IPS-15b (cell line): ENCODE measurements around the gene PLS1.

Experiments
- H3K27me3 ChIP-seq: one replicate; pipeline ENCODE4 v1.6.1; 2013; ENCODE audit warnings: low read length; ENCODE audit not compliant: control insufficient read depth, insufficient read depth
- H3K36me3 ChIP-seq: one replicate; pipeline ENCODE4 v1.6.1; 2013; ENCODE audit warnings: low read length; ENCODE audit not compliant: control insufficient read depth, insufficient read depth
- H3K4me1 ChIP-seq: one replicate; pipeline ENCODE4 v1.6.1; 2013; ENCODE audit warnings: mild to moderate bottlenecking, low read length; ENCODE audit not compliant: control insufficient read depth, insufficient read depth
- H3K4me3 ChIP-seq: one replicate; pipeline ENCODE4 v1.5.1; 2013; ENCODE audit warnings: low read depth, low read length
- H3K9ac ChIP-seq: one replicate; pipeline ENCODE4 v1.6.1; 2013; ENCODE audit warnings: low read depth, mild to moderate bottlenecking, low read length
- H3K9me3 ChIP-seq: one replicate; pipeline ENCODE4 v1.6.1; 2013; ENCODE audit warnings: mild to moderate bottlenecking, low read length; ENCODE audit not compliant: control insufficient read depth, insufficient read depth

The PLS1 gene

DNA sequence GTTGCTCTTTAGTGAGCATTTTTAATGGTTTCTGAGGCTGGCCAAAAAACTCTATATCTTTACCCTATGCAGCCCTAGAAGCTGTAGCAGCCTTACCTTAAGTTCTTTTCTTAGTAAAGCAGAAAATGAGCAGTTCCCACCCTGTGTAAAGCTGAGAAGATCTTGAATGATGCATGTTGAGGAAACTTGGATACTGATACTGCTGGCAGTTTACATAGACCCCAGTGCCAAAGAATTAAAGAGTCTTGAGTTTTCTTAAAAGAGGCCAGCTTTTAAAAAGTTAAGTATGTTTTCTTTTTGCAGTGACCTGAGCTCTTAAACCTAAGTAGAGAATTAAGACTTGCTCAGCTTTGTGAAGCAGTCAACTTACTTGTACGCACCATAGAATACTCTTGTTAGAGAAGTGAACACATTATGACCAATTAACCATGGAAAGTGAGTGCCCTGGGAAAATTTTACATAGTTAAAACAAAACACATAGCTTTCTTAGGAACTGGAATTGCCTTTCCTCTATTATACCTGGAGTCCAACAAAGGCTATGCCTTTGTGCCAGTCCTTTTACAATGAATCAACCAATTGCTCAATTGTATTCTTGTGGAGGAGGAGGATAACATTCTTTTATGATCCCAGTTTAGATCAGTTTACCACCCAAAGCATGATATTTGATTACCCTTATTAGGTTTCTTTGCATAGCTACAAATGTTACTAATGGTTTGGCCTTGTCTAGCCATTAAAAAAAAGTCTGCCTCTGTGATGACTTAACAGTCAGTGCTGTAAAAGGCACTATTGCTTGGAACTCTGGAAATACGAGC is 28.4 kb downstream of the PLS1 start:
- Histone ChIP-seq H3K4me1 (no peaks in the 10 kb centered on the region), H3K36me3 (no peaks in the 10 kb centered on the region), H3K9ac (no peak overlapping the region), H3K9me3 (no peaks in the 10 kb centered on the region), H3K27me3 (no peaks in the 10 kb centered on the region), H3K4me3 (no peak overlapping the region)

DNA sequence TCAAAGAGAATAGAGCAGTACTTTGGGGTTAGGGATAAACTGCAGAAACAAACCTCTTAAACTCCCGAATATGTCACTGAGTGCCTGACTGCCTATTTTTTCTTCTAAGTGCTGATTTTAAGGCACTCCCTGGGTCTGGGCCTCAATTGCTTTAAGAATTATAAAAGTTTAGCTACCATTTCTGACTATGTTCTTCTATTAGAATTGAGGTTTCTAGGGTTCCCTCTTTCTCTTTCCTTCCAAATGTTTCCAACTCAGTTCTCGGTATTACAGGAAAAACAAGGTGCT is 28.9 kb downstream of the PLS1 start:
- Histone ChIP-seq H3K27me3 (no peaks in the 10 kb centered on the region), H3K9ac (no peak overlapping the region), H3K4me1 (no peaks in the 10 kb centered on the region)

DNA sequence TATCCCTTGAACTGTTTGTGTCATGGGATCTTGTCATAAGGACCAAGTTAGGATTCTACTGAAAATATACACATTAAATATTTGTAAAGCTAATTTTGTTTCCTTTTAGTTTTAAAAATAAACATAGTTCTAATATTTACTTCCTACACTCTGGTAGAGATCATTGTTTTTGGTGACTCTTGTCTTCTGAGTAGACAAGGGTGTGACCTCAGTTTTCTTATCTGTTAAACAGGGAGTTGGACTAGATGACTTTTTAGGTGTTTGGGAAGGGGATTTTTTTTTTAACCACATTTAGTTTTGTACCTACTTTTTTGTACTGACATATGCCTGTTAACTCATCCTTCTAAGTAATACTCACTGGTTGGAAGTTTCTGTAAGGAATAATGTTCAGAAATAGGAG is 30.8 kb downstream of the PLS1 start:
- Histone ChIP-seq H3K4me1 (no peaks in the 10 kb centered on the region), H3K4me3 (no peak overlapping the region), H3K9me3 (no peaks in the 10 kb centered on the region), H3K27me3 (no peaks in the 10 kb centered on the region), H3K9ac (no peak overlapping the region), H3K36me3 (no peaks in the 10 kb centered on the region)

More for the DNA sequence above, 28.9 kb downstream of the PLS1 start:
- no peak overlapping the region for H3K4me3 ChIP-seq
- no peaks in the 10 kb centered on the region for H3K9me3 ChIP-seq
- H3K36me3 ChIP-seq, result no peaks in the 10 kb centered on the region

DNA sequence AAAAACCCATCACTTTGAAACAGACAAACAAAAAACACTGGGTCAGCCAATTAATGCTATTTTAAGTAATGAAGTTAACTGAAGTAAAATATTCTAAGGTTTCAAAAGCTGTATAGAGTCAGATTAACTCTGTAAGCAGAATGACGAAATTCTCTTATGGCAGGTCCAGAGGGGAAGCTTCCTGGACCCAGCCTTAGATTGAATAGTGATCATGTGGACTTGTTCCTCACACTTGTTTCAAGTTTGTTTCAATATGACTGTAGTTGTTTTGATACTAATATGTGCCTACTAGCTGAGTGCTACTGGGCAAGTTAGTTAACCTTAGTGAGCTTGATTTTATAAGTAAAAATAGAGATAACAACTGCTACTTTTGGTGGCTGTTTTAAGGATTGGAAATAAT is 32.6 kb downstream of the PLS1 start:
- no peaks in the 10 kb centered on the region for H3K36me3 ChIP-seq
- H3K4me3 ChIP-seq, result no peak overlapping the region
- H3K4me1 ChIP-seq, result no peaks in the 10 kb centered on the region
- H3K27me3 ChIP-seq, result no peaks in the 10 kb centered on the region
- H3K9ac ChIP-seq, result no peak overlapping the region
- H3K9me3 ChIP-seq, result no peaks in the 10 kb centered on the region

DNA sequence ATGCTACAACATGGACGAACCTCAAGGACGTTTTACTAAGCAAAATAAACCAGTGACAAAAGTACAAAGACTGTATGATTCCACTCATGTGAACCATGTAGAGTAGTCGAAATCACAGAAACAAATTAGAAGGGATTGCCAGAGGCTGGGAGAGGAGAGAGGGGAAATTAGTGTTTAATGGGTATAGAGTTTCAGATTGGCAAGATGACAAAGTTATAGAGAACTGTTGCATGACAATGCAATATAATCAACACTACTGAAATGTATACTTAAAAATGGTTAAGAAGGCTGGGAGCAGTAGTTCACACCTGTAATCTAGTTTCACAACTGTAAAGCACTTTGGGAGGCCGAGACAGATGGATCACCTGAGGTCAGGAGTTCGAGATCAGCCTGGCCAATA is 36.9 kb downstream of the PLS1 start:
- no peaks in the 10 kb centered on the region for H3K9me3 ChIP-seq
- no peak overlapping the region for H3K4me3 ChIP-seq
- H3K4me1 ChIP-seq, result no peaks in the 10 kb centered on the region
- H3K27me3 ChIP-seq, result no peaks in the 10 kb centered on the region
- H3K36me3 ChIP-seq, result no peaks in the 10 kb centered on the region
- H3K9ac ChIP-seq, result no peak overlapping the region

DNA sequence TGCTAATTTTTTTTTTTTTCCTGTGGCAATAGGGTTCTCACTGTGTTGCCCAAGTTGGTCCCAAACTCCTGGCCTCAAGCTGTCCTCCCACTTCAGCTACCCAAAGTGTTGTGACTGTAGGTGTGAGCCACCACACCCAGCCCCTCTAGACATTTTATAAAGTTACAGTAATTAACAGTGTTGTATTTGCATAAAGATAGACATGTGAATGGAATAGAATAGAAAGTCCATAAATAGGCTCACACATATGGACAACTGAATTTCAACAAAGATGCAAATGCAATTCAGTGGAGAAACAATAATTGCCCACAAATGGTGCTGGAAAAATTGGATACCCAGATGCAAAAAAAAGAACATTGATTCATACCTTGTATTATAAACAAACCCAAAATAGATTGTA is 39.9 kb downstream of the PLS1 start:
- H3K36me3 ChIP-seq, result no peaks in the 10 kb centered on the region
- H3K27me3 ChIP-seq, result no peaks in the 10 kb centered on the region
- no peaks in the 10 kb centered on the region for H3K9me3 ChIP-seq
- no peaks in the 10 kb centered on the region for H3K4me1 ChIP-seq
- no peak overlapping the region for H3K4me3 ChIP-seq
- H3K9ac ChIP-seq, result no peak overlapping the region

DNA sequence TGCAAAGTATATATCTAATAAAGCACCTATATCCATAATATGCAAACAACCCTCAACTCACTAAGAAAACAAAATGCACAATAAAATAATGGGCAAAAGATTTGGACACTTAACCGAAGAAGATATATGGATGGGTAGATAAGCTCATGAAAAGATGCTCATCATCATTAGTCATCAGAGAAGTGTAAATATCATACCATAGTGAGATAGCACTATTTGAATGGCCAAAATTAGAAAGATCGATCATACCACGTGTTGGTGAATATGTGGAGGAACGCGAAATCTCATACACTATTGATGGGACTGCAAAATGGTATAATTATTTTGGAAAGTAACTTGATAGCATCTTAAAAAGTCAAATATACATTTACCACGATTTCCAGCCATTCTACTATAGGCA is 40.5 kb downstream of the PLS1 start:
- Histone ChIP-seq H3K4me1 (no peaks in the 10 kb centered on the region), H3K36me3 (no peaks in the 10 kb centered on the region), H3K9ac (no peak overlapping the region), H3K9me3 (no peaks in the 10 kb centered on the region), H3K4me3 (no peak overlapping the region), H3K27me3 (no peaks in the 10 kb centered on the region)

DNA sequence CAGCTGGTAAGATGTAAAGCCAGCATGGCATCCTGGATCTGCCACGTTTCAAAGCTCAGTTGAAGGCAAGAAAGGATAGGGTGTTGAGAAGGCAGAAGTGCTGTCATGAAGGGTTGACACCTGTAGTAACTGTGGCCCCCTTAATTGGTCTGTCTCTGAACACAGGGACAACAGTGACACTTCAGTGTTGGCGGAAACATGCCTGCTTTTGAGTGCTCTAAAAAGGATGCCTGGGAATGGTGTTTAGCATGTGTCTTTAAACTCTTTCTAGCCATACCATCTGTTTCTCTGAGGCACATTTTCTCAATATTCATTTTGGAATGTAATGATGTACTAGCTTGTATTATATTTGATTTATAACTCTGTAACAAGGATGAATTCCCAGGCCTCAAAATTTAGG is 42.1 kb downstream of the PLS1 start:
- peaks cover 7% of the 10 kb centered on the region for H3K4me1 ChIP-seq
- H3K27me3 ChIP-seq, result no peaks in the 10 kb centered on the region
- H3K4me3 ChIP-seq, result no peak overlapping the region
- H3K9ac ChIP-seq, result no peak overlapping the region
- H3K36me3 ChIP-seq, result no peaks in the 10 kb centered on the region
- H3K9me3 ChIP-seq, result no peaks in the 10 kb centered on the region

DNA sequence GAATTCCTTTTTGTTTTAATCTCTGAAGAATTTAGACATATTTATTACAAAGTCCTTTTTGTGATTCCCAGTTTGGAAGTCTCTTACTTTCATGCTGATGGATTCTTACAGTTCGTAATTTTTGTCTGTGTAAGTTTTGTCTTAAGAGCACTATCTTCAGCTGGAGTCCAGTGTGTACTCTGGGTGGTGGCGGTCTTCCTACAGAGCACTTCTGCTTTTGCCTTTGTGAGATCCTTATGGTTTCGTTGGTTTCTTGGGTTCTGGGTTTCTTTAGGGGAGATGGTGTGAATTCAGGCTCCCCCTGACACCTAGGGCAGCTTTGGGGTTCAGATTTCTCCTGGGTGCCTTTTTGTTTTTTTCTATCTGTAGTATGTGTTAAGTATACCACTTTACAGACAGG is 45.3 kb downstream of the PLS1 start:
- Histone ChIP-seq H3K27me3 (no peaks in the 10 kb centered on the region), H3K9ac (no peak overlapping the region), H3K4me3 (no peak overlapping the region), H3K4me1 (peaks cover 11% of the 10 kb centered on the region), H3K9me3 (no peaks in the 10 kb centered on the region), H3K36me3 (no peaks in the 10 kb centered on the region)

DNA sequence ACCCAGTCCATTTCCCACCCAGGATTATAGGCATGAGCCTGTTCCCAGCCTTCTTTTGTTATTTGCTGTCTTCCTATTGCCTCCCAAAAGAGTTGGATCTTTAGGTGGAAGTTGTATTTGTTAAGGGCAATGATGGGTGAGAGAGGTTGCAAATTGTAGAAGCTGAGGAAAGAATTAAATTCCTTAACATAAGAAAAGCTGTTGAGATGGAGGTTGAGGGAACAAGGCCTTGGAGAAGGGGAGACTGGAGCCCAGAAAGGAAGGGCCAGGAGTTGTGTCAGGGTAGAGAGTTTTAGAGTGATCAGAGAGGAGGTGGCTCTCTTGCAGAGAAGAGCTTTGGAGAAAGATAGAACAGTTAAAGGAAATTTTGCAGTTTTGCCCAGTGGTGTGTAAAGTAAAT is 46.8 kb downstream of the PLS1 start:
- no peak overlapping the region for H3K9ac ChIP-seq
- no peaks in the 10 kb centered on the region for H3K36me3 ChIP-seq
- H3K4me3 ChIP-seq, result no peak overlapping the region
- H3K9me3 ChIP-seq, result no peaks in the 10 kb centered on the region
- H3K4me1 ChIP-seq, result peaks cover 11% of the 10 kb centered on the region
- H3K27me3 ChIP-seq, result no peaks in the 10 kb centered on the region

DNA sequence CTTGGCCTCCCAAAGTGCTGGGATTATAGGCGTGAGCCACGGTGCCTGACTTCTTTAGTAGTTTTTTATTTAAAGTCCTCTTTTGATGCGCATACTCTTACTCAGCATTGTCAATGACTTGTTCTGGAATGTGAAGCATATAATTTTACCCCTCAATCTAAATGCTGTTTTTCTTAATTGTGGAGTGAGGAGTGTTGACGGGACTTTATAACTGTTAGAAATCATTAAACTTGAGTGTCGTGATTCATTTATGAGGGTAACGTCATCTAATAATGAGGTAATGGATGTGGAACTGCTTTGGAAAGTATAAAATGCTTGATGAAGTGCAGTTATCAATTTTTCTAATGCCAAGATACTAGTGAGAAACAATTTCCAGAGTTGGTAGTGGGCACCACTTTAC is 48.3 kb downstream of the PLS1 start:
- Histone ChIP-seq H3K4me3 (no peak overlapping the region), H3K36me3 (no peaks in the 10 kb centered on the region), H3K4me1 (peaks cover 11% of the 10 kb centered on the region), H3K9ac (no peak overlapping the region), H3K27me3 (no peaks in the 10 kb centered on the region), H3K9me3 (no peaks in the 10 kb centered on the region)

DNA sequence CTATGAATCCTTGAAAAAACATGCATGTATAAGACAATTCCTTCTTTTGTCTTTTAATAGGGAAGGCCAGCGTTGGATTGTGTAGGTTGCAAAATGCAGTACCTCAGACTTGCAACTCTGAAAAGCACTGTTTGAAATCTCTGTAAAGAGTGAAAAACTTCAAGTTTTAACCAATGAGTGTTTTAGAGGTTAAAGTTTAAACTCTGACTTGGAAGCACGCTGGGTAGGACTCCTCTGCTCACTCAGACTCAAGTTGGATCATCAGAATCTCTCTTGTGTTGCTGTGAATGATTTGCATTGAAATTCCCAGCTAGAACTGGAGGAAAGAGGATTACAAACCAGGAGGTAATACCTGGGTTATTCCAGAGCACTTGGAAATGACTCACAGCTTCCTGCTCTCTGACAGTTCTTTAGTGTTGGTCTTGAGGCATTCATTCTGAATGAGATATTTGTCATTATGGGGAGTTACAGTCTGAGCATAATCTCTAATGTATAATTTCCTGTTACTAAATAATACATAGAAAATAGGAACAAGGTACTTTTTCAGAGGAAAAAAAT is 49.1 kb downstream of the PLS1 start:
- no peak overlapping the region for H3K9ac ChIP-seq
- no peak overlapping the region for H3K4me3 ChIP-seq
- peaks cover 11% of the 10 kb centered on the region for H3K4me1 ChIP-seq
- H3K27me3 ChIP-seq, result no peaks in the 10 kb centered on the region
- H3K36me3 ChIP-seq, result no peaks in the 10 kb centered on the region
- no peaks in the 10 kb centered on the region for H3K9me3 ChIP-seq
